Liver (tissue), 3 donors: ENCODE measurements around the gene ZNF532.

Experiments used
- FOXA1 ChIP-seq: IDR thresholded peaks from 2 replicates; pipeline ENCODE4 v1.6.1; 2016; ENCODE audit warnings: antibody characterized with exemption
- GABPA ChIP-seq, 2 donors: IDR thresholded peaks in 1 of 2; conservative IDR thresholded peaks in 1 of 2; 2 replicates each; pipeline ENCODE4 v1.6.1; 2016; ENCODE audit warnings: antibody characterized with exemption in 2 of 2, mild to moderate bottlenecking in 1 of 2, moderate library complexity in 1 of 2
- HNF4G ChIP-seq: IDR thresholded peaks from 2 replicates; pipeline ENCODE4 v1.6.1; 2016; ENCODE audit warnings: antibody characterized with exemption
- JUND ChIP-seq, 2 donors: IDR thresholded peaks; 2 replicates each; pipeline ENCODE4 v1.6.1; 2016; ENCODE audit warnings: antibody characterized with exemption in 2 of 2
- NR2F2 ChIP-seq: IDR thresholded peaks from 2 replicates; pipeline ENCODE4 v1.6.1; 2016; ENCODE audit warnings: antibody characterized with exemption
- RAD21 ChIP-seq, 2 donors: IDR thresholded peaks; 2 replicates each; pipeline ENCODE4 v1.6.1; 2016; ENCODE audit warnings: antibody characterized with exemption in 2 of 2, mild to moderate bottlenecking in 2 of 2
- RXRA ChIP-seq, 2 donors: IDR thresholded peaks; 2 replicates each; pipeline ENCODE4 v1.6.1; 2017 to 2018; ENCODE audit warnings: antibody characterized with exemption in 2 of 2, mild to moderate bottlenecking in 1 of 2
- SP1 ChIP-seq: IDR thresholded peaks from 2 replicates; pipeline ENCODE4 v1.6.1; 2018; ENCODE audit warnings: antibody characterized with exemption, mild to moderate bottlenecking
- TAF1 ChIP-seq: conservative IDR thresholded peaks from 2 replicates; pipeline ENCODE4 v1.6.1; 2016; ENCODE audit warnings: antibody characterized with exemption, mild to moderate bottlenecking
- YY1 ChIP-seq: IDR thresholded peaks from 2 replicates; pipeline ENCODE4 v1.6.1; 2016; ENCODE audit warnings: antibody characterized with exemption, mild to moderate bottlenecking
- TF ChIP-seq, protein P1 (sequence below): IDR thresholded peaks from 2 replicates; pipeline ENCODE4 v1.6.1; 2016; ENCODE audit warnings: antibody characterized with exemption, mild to moderate bottlenecking
- TF ChIP-seq, protein P2 (sequence below): fragments of 150-350 bp; IDR thresholded peaks from 2 replicates; pipeline ENCODE4 v1.5.1; 2017; ENCODE audit warnings: improper control_type of control experiment, low read depth, low read length; ENCODE audit not compliant: missing input control
- TF ChIP-seq, protein P3 (sequence below): IDR thresholded peaks from 2 replicates; pipeline ENCODE4 v1.6.1; 2016; ENCODE audit warnings: antibody characterized with exemption
- donor health status: healthy.
- donor health status: healthy.

DNA sequence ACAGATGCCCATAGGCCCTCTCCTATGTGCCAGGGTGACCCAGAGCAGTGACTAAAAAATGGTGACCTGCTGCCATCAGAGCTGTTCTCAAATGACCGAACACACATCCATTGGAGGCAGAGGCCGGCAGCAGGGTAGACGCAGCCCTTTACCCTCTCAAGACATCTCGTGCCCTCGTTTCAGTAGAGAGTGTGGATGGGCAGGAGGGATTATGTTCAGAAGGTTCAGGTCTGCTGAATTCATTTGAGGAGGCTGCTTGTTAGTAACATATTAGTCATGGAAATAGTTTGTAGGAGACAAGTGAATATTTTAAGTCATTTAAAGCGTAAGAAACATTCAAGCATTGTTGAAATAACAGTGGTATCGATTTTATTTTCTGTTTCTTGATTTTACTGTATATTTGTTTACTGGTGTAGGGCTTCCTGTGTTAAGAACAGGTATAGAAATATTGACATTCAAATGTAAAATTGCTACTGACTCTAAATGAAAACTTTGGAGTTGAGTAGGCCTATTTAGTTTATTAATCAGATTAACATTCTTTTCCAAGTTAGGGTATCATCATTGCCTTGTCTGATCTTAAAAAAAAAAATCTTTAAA is 82.6 kb downstream of the ZNF532 start:
- TF ChIP-seq, protein P1, sequence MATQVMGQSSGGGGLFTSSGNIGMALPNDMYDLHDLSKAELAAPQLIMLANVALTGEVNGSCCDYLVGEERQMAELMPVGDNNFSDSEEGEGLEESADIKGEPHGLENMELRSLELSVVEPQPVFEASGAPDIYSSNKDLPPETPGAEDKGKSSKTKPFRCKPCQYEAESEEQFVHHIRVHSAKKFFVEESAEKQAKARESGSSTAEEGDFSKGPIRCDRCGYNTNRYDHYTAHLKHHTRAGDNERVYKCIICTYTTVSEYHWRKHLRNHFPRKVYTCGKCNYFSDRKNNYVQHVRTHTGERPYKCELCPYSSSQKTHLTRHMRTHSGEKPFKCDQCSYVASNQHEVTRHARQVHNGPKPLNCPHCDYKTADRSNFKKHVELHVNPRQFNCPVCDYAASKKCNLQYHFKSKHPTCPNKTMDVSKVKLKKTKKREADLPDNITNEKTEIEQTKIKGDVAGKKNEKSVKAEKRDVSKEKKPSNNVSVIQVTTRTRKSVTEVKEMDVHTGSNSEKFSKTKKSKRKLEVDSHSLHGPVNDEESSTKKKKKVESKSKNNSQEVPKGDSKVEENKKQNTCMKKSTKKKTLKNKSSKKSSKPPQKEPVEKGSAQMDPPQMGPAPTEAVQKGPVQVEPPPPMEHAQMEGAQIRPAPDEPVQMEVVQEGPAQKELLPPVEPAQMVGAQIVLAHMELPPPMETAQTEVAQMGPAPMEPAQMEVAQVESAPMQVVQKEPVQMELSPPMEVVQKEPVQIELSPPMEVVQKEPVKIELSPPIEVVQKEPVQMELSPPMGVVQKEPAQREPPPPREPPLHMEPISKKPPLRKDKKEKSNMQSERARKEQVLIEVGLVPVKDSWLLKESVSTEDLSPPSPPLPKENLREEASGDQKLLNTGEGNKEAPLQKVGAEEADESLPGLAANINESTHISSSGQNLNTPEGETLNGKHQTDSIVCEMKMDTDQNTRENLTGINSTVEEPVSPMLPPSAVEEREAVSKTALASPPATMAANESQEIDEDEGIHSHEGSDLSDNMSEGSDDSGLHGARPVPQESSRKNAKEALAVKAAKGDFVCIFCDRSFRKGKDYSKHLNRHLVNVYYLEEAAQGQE = no peak
- no peak for TF ChIP-seq TAF1
- TF ChIP-seq, protein P2, sequence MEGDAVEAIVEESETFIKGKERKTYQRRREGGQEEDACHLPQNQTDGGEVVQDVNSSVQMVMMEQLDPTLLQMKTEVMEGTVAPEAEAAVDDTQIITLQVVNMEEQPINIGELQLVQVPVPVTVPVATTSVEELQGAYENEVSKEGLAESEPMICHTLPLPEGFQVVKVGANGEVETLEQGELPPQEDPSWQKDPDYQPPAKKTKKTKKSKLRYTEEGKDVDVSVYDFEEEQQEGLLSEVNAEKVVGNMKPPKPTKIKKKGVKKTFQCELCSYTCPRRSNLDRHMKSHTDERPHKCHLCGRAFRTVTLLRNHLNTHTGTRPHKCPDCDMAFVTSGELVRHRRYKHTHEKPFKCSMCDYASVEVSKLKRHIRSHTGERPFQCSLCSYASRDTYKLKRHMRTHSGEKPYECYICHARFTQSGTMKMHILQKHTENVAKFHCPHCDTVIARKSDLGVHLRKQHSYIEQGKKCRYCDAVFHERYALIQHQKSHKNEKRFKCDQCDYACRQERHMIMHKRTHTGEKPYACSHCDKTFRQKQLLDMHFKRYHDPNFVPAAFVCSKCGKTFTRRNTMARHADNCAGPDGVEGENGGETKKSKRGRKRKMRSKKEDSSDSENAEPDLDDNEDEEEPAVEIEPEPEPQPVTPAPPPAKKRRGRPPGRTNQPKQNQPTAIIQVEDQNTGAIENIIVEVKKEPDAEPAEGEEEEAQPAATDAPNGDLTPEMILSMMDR = no peak
- TF ChIP-seq SP1 = no peak
- no peak for TF ChIP-seq RAD21 (IDR thresholded peaks at IDR 0.05)
- TF ChIP-seq YY1 = no peak
- TF ChIP-seq NR2F2 = no peak
- TF ChIP-seq HNF4G = no peak
- TF ChIP-seq, protein P3, sequence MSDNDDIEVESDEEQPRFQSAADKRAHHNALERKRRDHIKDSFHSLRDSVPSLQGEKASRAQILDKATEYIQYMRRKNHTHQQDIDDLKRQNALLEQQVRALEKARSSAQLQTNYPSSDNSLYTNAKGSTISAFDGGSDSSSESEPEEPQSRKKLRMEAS = no peak
- no peak for TF ChIP-seq GABPA (IDR thresholded peaks at IDR 0.05 in 1 of 2, conservative IDR thresholded peaks at IDR 0.05 in 1 of 2)
- TF ChIP-seq JUND (IDR thresholded peaks at IDR 0.05) = no peak
- TF ChIP-seq RXRA (IDR thresholded peaks at IDR 0.05) = no peak
- no peak for TF ChIP-seq FOXA1
